GM18909 (cell line): ENCODE measurements around the gene SEMA7A.

Experiments used
- ATAC-seq: cut with Tn5 transposase; IDR thresholded peaks from one replicate; pipeline ENCODE4 v1.9.1; 2021; ENCODE audit warnings: mild to moderate bottlenecking; ENCODE audit not compliant: unreplicated experiment, poor library complexity

The SEMA7A gene

DNA sequence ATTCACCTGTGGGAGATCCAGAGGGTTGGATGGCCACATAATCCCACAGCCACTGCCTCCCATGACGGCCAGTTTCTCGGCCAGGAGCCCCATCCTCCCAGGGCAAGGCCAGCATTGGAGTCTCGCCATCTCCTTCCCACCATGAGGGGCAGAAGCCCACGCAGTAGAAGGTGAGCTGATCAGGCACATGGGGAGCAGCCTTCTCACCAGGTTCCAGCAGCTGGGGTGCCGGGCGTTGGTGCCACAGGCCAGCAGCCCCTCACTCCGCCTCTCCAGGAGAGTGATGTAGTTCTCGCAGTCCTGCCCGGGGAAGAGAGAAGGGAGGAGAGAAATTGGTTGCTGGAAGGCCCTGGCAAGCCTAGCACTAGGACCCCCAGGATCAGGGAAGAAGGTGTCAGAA lies 16.1 kb downstream of the SEMA7A start:
- ATAC-seq = no peak

DNA sequence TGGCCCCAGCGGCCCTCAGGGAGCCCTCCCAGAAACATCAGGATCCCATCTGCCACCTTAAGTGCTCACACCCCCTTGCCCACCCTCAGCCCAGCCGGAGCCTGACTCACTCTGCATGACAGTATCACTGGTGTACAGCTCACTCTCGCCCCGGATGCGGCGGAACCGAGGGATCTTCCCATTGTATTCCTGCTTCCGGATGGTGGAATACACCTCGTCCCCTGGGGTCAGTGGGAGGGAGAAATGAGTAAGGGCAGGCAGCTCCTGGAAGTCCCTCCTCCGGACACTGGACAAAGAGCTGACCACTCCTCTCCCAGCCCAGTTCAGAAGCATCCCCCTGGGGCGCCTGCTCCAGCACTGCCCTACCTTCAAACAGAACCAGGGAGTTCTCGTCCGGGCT lies 16.5 kb downstream of the SEMA7A start:
- ATAC-seq = no peak

DNA sequence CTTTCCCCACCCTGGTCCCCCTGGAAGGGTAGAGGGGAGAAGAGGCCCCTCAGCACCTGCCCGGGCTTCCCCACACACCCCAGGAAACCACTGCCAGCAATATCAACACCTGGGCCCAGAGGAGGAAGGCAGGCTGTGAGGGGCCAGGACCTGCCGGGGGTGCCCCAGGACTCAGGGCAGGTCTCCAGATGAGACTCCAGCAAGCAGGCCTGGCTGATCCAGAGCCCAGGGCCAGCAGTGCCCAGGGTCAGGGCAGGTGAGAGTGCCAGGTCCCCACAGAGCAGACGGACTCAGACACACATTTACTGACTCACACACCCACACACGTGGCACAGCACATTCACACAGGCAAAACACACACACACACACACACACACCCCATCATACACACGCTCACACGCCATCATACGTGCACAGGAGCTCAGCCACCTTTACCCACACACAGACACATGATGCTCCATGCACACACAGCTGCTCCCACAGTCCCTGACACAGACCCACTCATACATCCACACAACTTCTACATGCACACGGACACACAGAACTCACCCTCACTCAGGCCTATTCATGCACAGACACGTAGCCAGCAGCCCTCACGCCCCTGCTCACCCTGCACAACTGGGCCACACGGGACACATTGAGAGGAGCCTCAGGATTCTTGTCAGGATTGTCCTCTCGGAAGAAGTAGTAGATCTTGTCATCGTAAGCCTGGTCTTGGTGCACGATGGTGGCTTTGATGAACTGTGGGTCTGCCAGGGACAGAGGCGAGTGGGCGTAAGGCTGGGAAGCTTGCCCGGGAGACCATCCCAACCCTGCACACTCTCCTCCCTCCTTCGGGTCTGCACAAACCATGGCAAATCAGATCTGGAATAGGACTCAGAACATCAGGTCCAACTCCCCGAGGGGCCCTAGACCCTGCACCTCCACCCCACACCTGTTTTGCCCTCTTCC lies 17.5 kb downstream of the SEMA7A start:
- no peak for ATAC-seq

DNA sequence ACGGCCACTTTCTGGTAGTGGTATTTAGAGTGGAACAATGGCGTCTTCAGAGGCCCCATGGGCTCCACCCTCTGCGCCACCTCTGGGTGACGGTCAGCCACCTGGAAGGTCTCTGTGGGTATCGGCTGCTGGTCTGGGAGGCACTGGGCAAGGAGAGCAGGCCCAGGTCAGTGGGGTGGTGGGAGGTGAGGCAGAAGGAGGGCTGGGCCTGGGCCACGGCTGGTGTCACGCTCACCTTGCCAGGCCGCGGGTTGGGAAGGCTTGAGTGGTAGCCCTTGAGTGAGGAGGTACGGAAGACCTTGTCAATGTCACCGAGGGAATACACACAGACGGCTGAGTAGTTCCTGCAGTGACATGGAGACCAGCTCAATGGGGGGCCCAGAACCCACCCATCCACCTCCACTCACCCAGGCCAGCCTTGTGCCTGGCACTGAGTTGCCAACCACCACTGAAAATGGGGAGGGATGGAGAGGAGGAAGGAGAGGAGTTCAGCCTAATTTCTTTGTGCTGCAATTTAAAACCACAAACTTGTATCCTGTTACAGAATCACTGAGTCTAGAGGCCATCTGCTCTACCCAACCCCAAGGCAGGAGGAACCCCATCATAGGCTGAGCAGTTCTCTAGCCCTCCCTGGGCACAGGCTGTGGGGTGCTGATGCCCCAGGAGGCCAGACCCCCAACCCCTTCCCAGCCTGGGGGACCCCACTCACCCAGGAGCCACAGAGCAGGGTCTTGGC lies 19.0 kb downstream of the SEMA7A start:
- ATAC-seq = no peak

DNA sequence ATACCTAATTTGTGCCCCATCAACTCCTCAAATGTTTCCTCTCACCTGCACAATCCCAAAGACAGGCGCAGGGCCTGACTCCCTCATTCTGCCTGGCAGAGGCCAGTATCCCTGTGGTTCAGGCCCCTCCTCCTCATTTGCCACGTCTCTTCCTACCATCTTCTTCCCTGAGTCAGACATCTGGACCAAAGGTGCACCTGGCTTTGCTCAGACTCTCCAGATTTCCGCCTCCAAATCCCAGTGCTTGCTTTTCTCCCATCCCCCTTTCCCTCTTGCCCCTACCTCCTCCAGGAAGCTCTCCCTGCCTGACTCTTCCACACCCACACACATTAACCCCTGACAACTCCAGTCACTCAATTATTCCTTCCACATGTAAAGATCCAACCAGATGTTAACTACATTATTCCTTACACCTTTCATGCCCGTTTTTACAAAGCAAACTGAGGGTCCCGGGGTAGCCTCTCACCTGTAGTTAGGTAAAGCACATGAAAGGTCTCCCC lies 19.6 kb downstream of the SEMA7A start:
- ATAC-seq = no peak

DNA sequence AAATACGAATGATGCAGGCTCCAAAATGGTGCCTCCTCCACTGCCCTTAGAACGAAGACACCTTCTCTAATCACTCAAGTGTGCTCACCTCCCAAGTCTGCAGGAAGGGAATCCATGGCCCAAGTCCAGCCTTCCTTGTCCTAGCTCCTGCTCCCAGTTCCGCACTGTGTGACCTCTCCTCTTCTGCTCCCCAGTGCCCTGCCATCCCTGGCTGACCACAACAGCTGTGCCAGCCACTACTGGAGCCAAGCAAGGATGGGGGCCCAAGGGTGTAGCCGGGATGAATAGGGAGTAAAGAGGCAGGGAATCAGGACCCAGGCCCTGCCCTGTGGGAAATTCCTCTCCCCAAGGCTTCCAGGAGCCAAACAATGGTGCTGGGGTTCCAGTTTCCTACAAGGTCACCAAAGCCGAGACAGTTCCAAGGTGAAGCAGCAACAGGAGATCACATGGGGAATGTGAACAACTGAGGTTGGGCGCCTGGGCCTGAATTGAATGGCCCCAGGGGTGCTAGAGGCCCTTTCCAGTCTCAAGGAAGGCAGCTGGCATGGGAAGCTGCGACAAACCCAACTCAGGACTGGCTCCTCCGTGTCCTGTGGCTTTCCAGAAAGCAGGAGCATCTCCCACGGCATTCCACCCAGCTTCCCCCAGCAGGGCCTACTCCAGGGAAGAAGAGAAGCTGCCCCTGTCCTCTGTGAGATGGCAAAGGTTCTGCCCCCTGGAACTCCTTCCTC lies 20.2 kb downstream of the SEMA7A start:
- ATAC-seq = no peak

DNA sequence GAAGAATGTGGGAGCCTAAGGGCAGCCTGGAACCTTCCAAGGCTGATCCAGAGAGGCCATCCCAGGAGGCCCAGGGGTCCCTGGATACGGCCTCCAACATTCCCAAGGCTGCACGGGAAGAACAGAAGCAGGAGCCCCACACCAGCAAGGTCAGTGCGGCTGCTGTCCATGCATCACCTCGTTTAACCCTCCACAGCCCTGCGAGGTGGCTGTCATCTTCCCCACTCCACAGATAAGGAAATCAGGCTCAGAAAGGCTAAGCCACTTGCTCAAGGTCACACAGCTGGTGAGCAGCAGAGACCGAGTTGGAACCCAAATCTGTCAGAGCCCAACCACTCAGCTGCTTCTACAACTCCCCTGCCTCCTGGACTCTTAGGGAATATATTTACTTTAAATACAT lies 21.6 kb downstream of the SEMA7A start:
- ATAC-seq = no peak

DNA sequence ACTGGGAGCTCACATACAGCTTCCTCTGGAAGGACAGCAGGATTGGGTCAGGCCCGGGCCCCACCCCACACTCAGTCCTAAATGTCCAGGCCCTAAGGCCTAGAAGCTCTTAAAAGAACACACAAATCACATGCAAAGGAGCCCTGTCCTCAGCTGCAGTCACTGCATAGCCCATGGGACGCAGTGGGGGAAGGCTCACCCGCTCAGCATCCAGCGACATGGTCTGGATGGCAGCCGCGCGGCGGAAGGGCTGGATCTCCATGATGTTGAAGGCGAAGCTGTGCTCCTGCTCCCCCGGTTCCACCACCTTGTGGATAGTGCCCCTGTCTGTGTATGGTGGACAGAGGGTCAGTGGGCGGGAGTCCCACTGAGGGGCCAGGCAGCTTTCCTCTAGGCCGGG lies 22.1 kb downstream of the SEMA7A start:
- ATAC-seq = no peak

DNA sequence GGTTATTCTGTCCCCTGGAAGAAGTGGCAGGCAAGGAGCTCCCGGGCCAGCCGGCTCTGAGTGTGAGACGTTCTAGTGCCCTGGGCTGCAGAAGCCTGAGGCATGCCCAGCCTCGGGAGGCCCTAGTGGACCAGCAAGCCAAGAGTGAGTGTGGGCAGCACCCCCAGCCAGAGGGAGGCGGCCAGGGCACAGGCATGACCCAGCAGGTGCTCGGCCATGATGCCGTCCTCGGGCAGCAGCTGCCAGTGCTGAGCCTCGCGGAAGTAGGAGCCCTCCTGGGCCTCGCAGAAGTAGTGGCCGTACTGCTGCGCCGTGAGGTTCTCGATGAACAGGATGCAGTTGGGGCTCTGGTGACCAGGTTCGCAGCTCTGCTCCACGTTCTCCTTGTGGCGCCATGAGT lies 23.3 kb downstream of the SEMA7A start:
- no peak for ATAC-seq

DNA sequence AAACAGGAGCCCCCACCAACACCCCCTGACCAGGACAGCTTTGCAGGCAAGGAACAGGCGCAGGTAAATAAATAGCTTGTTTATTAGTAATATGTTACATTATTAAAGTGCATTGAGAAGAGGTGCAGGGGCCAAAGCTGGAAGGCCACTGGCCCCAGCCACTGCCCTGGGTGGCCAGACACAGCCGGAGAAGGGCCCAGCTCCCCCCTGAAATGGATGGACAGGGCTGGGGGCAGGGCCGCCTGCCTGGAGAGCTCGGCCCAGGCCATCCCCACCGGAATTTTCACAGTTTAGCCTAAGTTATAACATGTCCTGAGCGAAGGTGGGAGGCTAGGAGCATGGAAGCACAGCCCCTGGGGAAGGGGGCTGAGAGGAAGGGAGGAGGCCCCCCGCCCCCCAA lies 24.5 kb downstream of the SEMA7A start:
- no peak for ATAC-seq

DNA sequence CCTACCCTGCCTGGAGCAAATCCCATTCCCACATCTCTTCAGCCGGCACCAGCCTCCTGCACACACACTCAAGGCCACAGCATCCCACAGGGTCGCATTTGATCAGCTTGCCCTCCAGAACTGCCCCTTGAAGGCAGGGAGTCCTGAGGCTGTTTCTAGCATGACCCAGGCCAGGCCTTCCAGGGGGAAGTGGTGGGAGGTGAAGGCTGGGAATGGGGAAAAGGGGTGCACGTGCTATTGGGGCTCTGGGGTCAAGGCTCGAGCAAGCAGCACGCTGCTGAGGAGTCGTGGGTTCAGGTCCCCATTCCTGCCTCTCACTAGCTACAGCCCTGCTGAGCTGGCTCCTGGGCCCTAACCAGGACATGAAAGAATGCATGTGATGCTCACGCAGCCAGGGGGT lies 24.9 kb downstream of the SEMA7A start:
- ATAC-seq = no peak

DNA sequence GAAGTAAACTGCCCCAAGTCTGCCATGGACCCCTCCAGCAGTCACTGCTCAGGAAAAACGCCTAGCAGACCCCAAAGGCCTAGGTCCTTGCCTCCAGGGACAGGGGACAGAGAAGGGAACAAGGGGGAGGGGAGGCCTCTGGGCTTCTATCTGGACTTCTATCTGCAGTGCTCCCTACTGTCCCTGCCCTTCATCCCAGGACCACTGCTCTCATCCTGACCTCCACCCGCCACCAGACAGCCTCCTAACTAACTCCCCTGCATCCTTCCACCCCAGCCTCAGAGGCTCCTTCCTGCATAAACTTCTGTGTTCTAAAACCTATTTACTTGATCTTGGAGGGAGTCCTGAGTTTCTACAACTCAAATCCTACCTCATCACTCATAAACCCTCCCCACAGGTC lies 25.4 kb downstream of the SEMA7A start:
- no peak for ATAC-seq

DNA sequence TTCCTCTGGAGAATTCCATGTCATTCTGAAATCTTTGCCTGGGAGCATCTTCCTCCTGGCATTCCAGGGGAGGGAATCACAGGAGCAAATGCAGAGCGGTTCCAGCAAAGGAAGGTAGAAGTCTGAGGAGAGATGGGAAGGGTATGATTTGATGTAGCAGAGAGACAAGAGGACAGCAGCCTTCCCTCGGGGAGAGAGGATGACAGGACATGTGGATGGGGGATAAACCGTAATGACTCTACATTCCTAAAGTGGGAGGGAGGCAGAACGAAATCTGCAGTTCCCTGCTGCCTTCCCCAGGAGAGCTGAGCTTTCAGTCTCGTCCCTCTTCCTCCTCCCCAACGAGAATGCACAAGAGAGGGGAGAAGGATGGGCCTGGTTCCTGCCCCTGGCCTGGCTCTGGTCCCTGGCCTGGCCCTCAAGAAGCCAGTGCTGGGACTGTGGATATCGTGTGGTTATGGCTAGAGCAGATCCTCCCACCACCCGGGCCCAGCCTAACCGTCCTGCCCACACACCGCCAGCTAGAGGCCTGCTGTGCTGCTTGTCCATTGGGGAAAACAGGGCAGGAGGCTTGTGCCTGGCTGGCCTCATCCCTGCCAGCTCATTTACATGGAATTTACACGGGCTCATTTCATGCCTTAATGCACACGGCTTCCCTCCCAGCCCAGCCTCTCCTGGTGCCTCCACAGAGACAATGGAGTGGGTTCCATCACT lies 26.6 kb downstream of the SEMA7A start:
- ATAC-seq = no peak

DNA sequence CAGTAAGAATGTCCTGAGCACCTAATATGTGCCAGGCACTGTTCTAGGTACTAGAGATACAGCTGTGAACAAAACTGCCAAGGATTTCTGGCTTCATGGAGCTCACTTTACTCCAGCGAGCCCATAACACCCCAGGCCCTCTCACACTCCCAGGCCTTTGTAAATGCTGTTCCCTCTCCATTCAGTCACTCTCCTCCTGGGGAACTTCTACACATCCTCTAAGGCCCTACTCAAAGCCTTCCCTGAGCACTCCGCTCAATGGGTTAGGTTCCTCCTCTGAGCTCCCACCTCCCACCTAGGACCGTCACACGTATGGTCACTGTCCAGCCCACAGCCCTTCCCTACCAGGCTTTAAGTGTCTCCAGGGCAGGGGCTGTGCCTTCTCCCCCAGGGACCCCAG lies 27.2 kb downstream of the SEMA7A start:
- ATAC-seq = no peak

DNA sequence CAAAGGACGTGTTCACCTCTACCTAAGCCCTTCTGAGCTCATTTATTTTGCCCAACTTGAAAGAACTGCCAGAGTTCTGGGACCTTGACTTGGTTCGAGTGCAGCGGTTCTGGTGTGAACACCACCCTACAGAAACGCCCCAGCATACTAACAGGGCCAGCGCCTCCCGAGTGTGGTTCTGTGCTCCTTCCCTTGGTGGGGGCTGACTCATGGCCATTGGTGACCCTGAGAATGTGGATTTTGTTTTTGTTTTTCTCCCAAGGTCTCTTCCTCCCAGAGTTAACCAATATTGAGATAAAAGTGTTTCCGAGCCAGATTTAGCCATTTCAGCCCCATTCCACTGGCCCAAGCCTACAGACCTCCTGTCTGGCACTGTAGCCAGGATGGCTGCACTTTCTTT lies 27.9 kb downstream of the SEMA7A start:
- ATAC-seq = no peak

DNA sequence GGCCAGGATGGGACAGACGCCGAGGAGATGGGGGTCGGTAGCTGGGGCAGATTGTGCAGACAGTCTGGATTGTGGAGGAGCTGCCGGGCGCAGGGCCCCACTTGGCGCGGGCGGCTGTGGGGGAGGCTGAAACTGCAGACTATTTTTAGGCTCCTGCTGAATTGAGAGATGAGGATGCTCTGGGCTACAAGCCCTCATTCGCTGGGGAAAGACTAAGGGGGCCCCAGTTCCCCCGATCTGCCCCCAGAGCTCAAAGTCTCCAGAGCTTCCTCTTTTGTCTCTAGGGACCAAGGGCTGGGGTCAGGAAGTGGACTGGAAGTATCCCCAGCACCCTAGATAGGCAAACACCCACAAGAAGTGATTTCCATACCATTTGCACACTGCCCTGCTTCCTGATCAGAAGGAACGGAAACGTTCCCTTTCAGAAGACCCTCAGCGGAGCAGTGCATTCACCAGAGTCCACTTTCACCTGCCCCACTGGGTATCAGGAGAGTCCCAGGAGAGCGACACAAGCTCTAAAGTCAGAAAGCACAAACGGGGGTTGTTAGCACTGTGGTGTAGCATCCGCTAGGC lies 29.7 kb downstream of the SEMA7A start:
- peak; percentile 34 for ATAC-seq

DNA sequence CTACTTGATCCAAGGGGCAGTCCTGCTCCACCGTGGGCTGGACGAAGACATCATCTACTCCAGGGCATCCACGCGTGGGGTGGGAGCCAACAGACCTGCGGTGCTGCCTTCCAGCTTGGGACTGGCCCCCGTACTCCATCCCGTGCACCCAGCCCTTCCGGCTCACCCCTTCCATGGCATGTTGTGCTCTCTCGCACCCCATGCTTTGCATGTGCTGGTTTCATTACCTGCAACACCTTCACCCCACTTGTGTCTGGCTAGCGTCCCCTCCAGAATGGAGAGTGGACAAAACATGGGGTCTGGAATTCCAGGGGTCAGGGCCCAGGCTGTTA lies 30.2 kb downstream of the SEMA7A start:
- ATAC-seq = peak; percentile 15

DNA sequence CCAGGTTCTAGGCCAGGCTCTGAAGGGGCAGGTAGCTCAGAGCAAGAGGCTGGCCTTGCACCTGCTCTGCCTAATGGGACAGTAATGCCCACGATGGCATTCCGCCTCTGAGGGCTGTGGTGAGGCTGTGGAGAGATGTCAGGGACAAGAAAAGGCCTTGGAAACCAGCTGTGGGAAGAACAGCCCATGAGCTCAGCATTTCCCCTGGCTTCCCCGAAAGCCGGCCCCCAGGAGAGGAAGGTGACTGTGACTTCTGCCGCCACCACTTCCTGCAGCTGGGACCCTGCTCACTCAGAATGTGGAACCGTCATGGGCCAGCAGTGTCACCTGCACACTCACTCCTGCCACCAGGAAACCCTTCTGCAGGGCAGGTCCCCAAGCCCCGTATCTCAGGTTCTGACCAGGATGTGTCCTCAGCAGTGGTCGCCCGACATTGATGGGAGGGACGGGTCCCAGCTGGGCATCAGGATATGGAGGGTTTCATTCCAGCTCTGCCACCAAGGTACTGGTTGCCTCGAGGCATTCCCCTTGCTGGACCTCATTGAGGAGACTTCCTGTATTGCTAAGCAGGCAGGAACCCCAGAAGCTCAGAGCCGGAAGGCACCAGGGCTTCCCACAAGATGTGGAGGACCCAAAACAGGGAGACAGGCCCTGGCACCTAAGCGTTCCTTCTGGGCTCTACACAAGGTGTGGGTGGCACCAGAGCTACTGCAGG lies 30.7 kb downstream of the SEMA7A start:
- ATAC-seq = peak; percentile 28

DNA sequence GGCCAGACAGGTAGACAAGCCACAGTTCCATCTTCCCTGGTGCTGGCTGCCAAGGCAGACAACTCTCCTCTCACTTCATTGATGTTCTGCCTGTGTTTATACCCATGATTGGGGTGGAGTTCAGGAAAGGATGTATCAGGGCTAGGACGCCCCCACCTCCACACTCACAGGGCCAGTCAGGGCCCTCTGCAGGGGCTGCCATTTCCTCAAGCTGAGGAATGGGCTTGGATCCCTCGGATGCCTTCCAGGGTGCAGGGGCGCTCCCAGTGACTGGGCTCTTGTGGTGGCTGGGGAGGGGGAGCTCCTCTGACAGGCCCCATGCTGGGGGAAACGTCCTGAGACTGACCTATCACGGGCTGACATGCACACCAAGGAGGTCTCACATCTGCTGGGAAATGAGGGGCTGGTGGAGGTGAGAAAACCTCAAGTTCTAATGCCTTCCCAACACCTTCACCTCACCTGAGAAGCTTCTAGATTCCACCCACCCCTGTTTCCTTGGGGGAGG lies 31.4 kb downstream of the SEMA7A start:
- no peak for ATAC-seq
